ENCODE data around the gene FNDC3B.

DNA sequence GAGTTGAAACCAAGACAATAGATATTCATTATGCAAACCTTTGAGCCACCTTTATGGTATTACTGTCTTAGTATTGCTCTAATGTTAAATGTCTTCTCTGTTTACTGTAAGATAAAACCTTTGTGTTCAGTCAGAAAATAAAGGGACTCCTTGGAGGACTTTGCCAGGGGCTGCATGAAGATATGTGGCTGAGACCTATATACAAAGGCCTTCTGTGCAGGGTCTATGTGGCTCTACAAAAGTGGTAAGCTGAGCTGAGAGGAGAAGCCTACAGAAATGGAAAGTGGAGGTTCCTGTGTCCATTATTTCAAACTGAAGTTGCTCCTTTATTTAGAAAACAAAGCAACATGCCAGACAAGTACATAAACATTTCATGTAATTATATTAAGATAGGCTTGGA lies 131.5 kb downstream of the FNDC3B start:
- TF ChIP-seq JUNB (IDR thresholded peaks at IDR 0.05) (no peak), RAD21 (conservative IDR thresholded peaks at IDR 0.05 in 1 of 2, IDR thresholded peaks at IDR 0.05 in 1 of 2) (no peak), MAZ (IDR thresholded peaks at IDR 0.05; ENCODE audit: borderline replicate concordance, low read depth, low read length) (no peak), EHMT2 (IDR thresholded peaks at IDR 0.05; ENCODE audit: low read depth) (no peak)
- TF ChIP-seq, protein P1, sequence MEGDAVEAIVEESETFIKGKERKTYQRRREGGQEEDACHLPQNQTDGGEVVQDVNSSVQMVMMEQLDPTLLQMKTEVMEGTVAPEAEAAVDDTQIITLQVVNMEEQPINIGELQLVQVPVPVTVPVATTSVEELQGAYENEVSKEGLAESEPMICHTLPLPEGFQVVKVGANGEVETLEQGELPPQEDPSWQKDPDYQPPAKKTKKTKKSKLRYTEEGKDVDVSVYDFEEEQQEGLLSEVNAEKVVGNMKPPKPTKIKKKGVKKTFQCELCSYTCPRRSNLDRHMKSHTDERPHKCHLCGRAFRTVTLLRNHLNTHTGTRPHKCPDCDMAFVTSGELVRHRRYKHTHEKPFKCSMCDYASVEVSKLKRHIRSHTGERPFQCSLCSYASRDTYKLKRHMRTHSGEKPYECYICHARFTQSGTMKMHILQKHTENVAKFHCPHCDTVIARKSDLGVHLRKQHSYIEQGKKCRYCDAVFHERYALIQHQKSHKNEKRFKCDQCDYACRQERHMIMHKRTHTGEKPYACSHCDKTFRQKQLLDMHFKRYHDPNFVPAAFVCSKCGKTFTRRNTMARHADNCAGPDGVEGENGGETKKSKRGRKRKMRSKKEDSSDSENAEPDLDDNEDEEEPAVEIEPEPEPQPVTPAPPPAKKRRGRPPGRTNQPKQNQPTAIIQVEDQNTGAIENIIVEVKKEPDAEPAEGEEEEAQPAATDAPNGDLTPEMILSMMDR (IDR thresholded peaks at IDR 0.05): no peak
- TF ChIP-seq, protein P2, sequence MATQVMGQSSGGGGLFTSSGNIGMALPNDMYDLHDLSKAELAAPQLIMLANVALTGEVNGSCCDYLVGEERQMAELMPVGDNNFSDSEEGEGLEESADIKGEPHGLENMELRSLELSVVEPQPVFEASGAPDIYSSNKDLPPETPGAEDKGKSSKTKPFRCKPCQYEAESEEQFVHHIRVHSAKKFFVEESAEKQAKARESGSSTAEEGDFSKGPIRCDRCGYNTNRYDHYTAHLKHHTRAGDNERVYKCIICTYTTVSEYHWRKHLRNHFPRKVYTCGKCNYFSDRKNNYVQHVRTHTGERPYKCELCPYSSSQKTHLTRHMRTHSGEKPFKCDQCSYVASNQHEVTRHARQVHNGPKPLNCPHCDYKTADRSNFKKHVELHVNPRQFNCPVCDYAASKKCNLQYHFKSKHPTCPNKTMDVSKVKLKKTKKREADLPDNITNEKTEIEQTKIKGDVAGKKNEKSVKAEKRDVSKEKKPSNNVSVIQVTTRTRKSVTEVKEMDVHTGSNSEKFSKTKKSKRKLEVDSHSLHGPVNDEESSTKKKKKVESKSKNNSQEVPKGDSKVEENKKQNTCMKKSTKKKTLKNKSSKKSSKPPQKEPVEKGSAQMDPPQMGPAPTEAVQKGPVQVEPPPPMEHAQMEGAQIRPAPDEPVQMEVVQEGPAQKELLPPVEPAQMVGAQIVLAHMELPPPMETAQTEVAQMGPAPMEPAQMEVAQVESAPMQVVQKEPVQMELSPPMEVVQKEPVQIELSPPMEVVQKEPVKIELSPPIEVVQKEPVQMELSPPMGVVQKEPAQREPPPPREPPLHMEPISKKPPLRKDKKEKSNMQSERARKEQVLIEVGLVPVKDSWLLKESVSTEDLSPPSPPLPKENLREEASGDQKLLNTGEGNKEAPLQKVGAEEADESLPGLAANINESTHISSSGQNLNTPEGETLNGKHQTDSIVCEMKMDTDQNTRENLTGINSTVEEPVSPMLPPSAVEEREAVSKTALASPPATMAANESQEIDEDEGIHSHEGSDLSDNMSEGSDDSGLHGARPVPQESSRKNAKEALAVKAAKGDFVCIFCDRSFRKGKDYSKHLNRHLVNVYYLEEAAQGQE (IDR thresholded peaks at IDR 0.05): no peak
- TF ChIP-seq, protein P3, sequence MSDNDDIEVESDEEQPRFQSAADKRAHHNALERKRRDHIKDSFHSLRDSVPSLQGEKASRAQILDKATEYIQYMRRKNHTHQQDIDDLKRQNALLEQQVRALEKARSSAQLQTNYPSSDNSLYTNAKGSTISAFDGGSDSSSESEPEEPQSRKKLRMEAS (IDR thresholded peaks at IDR 0.05): no peak

Data from A549 (cell line).